Limb (tissue), 2 donors: ENCODE data around the gene VCX3B.
"Not testable (repeated sequence)": the region's sequence is repeated elsewhere in the genome, so short reads cannot be mapped to it uniquely, and the experiment has no call there.

Experiments used
- DNase-seq, 2 donors: peaks; one replicate each; pipeline ENCODE4 v3.0.0-alpha.2; 2016; ENCODE audit errors: extremely low spot score in 2 of 2

The VCX3B gene

DNA sequence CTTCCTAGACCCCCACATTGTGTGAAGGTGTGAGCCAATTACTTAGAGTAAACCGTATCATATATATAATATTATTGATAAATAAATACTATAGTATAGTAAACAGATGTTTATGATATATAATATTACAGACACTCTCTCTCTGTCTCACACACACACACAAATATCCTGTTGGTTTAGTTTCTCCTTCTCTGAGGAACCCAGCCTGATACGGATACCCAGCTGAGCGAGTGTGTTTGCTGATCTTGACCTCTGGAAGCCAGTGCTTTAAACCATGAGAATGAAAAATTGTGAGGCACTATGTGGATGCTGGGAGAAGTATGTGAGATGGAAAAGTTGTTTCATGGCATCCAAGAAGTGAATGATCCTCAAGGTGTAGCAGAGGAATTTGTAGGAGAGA, at the start of gene VCX3B:
Gene VCX3B (plus strand): TSS at position 301 of the 400 bp plus-strand sequence. CDS start 621 bp downstream, outside the sequence.
- DNase-seq = not testable (repeated sequence)

DNA sequence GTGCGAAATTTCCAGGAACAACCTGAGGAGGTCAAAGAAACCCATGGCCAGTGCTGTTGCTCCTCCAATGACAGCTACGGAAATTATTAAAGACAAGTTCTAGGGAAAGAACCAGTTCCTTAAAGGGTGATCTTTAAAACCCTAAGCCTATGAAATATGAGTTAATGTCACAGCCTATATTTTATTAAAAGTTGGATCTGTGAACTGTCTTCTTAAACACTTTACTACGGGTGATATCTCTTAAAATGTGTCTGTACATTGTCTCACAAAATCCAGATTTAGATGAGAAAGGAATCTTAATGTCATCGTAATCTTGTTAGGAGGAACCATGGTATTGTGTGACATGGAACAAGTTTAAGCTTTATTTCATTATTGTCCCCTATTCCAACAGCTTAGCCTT, 46.3 kb upstream of the VCX3B start:
- no peak for DNase-seq

DNA sequence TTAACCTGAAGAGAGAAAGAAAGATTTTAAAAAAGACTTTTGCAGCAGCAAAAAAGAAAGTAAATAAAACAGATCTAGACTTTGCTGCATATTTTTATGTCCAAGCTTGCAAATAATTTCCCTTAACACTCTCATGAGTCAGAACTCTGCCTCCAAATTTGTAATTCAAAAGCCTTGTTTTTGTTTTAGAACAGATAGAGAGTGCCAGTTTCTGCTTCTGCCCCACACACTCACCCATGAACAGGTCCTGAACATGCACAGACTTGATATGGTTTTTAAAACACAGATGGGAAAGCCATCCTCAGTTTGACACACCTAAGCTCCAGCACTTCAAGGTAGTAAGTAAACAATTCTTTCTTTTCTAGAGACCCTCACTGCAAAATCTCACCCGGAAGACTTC, 39.7 kb upstream of the VCX3B start:
- no peak for DNase-seq

DNA sequence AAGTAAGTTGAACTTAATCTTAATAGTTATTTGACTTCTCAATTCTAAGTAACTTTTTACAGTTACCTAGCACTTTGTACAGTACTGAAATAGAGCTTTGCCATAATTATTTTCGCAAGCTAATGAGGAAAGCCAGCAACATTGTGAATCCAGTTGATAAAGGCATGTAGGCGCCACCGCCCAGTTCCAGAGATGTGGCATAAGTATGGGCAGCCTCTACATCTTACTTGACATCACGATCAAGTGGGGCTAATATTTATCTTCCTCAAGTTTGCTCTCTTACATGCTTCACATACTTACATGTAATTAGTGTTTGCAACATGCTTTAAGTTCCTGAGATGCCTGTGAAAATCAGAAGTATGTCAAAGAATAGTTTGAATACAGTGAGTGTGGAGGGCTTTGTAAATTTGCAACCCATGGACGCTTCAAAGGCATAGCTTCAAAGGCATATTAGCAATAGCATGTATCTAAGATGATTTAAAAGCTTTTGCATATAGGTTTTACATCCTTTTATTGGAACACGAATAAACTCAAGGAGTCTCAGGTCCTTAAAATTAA, 34.9 kb upstream of the VCX3B start:
- DNase-seq = no peak

DNA sequence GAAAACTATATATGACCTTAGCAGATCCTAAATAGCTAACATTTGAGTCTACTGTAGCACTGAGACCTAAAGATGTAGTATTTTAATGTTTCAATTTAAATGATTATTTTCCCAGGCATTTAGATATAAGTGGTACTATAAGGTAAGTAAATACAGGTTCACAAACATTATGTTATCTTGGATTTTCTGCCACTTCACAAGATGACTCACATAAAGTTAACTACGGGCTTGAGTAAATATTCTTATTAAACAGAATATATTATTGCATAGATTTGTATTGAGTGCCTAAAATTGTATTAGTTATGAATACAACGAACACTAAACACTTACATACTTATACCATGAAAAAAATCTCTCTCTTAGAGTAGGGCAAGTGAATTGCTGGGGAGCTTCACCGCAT, 34.2 kb upstream of the VCX3B start:
- no peak for DNase-seq

DNA sequence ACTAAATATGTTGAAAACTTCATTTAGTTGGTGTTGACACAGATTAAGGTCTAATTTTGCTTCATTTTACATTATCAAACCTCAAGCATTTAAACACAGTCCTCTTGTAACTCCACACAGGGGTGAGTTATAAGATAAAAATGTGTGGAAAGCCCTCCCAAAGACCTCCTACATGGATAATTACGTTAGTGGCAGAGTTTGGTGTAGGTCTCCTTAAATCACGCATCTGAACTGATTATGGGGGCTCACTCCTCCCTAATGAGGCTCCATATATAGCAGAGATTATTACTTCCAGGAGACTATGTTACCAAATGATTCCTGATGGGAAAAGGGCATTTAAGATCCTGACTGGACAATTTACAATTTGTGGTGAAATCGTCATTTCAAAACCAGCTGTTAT, 32.2 kb upstream of the VCX3B start:
- no peak for DNase-seq

DNA sequence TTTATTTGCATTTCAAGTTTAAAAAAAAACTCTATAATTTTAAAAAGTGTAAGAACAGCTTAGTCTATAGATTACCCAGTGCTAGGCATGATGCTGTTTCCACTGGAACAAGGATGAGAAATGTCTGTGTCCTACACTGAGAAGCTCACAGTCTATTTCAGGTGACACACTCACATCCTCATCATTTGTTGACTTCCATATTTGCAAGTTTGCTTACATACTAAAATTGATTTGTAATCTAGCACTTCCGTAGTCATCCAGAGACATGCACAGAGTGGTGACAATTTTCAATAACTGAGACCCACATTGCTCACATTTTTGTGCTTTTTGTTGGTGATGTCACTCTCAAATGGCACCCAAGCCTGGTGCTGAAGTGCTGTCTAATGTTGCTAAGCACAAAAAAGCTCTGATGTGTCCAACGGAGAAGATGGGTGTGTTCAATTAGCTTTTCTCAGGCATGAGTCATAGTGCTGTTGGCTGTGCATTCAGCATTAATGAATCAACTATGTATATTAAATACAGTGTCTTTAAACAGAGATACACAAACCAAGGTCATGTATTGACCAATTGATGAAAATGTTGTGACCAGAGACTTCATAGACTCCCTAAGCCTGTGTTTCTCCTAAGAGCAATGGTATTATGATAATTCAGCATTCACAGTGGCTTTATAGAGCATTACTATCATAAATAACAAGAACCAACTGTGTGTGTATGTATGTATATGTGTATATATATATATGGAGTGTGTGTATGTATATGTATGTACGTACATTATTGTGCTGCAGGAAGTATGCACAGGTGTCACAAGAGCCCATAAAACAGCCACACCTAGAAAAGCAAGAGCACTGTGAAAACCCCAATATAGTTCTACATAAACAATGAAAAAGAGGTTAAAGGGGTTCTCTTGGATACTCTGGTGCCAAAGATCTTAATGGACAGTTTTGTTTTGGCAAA, 31.2 kb upstream of the VCX3B start:
- DNase-seq = no peak

DNA sequence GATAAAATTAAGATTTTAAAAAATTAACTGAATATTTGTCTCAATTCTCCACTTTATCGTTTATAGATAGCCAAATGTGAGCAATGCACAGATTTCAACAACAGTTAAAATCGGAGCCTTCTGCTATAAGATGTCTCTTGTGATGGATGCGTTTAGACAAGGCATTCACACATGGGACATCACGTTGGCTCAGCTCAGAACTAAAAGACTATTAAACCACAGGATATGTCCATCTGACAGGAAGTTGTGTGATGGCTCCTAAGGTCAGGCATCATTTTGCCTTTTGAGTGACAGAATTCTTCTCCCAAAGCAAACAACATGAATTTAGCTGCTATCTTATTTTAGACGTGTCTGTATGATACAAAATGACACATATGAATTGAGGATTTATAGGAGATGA, 17.3 kb upstream of the VCX3B start:
- no peak for DNase-seq

DNA sequence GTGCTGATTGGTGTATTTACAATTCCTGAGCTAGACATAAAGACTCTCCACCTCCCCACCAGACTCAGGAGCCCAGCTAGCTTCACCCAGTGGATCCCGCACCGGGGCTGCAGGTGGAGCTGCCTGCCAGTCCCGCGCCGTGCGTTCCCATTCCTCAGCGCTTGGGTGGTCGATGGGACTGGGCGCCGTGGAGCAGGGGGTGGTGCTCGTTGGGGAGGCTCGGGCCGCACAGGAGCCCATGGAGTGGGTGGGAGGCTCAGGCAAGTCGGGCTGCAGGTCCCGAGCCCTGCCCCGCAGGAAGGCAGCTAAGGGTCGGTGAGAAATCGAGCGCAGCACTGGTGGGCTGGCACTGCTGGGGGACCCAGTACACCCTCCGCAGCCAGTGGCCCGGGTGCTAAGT, 12.3 kb upstream of the VCX3B start:
- DNase-seq = not testable (repeated sequence)

DNA sequence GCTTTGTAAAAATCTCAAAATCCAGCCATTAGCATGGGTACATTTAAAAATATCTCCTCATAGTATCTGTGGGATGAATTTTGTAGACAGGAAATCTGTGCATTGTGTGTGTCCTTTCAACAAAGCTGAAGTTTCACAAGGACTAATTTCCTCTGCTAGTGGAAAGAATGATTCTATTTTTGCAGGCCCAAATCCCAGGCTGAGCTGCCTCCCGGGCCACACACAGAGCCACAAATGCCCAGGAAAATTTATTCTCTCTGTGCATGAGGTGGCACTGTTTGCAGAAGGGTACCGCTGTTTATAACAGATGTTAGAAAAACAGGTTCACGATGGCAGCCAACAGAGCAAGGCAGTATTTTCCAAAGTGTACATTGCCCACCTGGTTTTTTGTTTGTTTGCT, 11.0 kb upstream of the VCX3B start:
- DNase-seq = no peak

DNA sequence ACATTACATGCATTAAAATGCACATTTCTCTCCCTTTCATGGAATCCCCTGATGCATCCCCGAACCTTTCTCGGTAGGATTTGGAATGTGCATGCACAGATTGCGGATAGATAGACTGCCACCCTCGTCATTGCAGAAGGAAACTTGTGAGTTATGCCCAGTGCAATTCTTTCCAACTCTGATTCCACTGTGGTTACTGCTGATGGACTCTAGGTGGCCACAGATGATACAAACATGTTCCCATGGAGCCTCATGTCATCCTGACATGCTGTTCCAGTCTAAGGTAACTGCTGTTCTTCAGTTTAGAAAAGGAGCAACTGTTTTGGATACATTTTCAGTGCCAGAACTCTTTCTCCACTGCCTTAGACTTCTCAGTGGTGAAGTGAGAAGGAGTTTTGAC, 9.1 kb upstream of the VCX3B start:
- DNase-seq = no peak

DNA sequence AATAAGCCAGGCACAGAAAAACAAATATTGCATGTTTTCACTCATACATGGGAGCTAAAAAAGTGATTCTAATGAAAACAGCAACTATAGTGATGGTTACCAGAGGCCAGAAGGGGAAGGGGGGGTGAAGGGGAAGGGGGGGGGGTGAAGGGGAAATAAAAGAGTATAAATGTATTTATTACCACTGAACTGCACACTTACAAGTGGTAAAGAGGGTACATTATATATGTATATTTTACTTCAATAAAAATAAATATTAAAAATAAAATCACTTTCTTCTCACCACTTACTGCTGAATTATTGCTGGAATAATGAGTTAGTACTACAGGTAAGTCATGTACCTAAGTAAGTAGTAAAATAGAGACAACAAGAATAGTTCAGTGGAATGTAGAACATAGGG, 2.1 kb upstream of the VCX3B start:
- no peak for DNase-seq

DNA sequence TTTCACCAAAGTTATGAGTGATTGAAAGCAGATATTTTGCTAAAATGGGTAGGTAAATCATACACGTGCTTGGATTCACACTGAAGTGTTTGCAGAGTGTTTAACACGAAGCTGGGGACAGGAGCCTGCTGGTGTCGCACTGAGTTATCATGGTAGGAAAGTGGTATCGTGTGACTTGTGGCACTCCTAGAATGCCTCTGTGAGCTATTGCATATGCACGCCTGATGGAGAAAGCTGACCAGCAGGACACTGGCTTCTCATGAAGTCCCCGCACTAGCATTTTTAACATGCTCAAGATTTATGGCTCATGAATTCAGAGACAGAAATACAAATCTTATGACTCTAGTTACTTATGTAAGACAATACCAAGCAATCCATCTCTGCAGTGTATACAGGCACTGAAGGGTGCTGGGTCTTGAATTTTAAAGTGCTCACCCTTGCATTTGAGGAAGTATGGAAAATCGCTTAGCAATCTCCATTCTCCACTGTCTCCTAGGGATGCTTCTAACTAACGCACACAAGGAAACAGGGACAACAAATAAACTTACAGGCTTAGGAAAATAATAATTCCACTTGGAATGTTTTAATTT, 19.8 kb downstream of the VCX3B start:
- no peak for DNase-seq

DNA sequence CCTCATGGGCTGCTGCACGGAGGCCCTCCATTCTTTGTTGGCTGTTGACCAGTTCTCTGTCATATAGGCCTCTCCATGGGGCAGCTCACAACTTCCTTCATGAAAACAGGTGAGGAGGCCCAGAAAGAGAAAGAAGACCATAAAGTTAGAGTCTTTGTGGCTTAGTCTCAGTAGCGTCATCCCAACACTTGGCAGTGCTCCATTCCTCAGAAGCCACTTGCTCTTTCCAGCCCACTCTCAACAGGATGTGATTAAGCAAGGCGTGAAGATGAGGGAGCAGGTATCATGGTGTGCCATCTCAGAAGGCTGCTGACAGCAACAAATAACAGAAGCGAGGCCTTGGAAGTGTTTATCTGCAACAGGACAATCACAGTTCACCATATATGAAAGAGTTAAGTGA, 30.4 kb downstream of the VCX3B start:
- DNase-seq = not testable (repeated sequence)

DNA sequence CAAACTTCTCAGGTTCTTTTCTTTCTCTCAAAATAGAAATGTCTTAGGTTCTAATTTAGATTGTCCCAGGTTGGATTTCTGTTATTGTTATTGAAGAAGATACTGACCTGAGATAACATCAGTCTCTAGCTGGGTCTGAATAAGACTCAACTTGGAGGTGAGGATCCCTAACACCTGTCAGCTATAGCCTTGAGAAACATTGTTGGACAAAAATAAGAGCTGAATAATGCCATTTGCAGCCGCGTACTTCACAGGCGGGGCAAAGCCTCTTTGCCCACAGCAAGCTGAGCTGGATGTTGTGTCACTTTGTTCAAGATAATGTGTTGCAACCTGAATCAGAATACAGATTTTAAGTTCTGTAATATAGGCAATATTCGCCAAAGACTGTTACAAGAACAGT, 35.6 kb downstream of the VCX3B start:
- DNase-seq = no peak

DNA sequence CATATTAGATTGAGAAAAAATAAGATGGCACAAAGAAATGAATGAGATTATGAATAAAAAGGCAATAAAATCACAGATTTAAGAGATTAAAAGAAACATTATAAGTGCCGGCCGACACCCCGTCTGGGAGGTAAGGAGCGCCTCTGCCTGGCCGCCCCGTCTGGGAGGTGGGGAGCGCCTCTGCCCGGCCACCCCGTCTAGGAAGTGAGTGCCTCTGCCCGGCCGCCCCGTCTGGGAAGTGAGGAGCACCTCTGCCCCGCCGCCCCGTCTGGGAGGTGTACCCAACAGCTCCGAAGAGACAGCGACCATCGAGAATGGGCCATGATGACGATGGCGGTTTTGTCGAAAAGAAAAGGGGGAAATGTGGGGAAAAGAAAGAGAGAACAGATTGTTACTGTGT, 37.5 kb downstream of the VCX3B start:
- DNase-seq = not testable (repeated sequence)

DNA sequence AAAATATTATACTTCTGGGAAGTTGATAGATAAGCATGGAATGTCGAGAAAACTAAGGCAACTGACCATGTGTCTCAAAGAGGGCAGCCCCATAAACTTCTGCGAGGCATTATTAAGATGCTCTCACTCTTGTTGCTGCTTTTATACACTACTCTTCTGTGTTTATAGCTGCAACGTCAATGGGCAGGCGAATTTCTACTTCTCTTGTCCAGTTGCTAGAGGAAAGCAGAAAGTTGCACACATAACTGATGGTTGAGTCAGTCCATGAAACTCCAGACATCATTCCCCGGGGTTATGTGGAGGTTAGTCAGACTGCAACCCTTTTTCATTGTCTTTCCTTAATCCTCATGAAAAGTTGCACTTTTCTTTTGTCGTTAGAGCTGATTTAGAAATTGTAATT, 39.8 kb downstream of the VCX3B start:
- DNase-seq = no peak
